ENCODE measurements around the gene PTPN21.

Gene PTPN21

DNA sequence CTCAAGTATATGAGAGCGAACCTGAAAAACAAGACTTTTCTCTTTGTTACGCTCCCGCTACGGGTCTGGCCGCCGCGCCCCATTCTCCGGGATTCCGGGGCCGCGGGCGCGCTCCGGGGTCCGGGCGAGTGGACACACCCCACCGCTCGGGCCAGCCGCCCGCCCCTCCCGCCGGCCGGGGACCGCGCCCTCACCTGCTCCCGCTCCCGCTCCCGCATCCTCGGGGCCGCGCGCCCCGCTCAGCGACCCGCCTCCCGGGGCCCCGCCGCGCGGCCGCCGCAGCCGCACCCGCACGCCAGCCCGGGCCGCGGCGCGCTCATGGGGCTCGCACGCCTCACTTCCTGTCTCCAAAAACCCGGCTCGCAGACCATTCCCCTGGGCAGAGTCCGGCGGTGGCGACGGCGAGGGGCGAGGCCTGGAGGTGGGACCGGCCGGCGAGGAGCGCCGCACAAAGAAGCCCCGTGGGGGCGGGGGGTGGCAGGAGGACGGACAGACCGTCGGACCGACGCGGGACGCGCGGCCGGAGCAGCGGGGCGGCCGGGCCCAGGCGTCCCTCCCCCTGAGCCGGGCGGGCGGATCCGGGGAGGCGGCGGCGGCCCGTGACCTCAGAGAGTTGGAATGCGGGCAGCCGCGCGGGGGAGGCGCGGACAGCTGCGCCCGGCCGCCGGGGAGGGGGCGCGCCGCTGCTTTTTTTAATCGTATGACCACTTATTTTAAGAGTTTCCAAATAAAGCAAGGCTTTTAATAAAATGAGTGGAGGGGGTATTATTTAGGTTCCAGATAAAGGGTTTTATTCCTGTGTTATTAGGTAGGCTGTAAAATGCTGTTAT is at the start of gene PTPN21:
Gene PTPN21, minus strand, starts transcription at position 551 of the 830 bp plus-strand sequence. CDS start 4,590 bp downstream, outside the sequence.
- peak in 1 of 3 experiments; percentile 14 for DNase-seq (ENCODE audit: low read depth in 3 of 3)

DNA sequence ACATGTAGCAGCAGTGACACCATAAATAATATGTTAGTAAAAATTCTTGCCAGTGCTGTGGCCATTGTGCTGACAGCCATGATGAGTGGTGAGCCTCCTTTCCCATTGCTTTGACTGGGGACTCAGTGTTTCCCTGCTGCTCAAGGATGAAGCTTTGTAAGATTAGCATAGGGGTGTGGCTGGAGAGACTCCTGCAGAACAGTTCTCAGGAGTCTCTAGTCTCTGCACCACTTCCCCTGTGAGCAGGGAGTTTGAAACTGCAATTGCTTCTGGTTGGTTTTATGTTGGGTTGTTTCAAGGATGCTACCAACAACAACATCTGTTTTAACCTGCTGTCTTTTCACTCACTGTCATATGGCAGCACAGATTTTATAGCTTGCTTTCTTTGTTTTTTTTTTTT is 49.4 kb upstream of the PTPN21 start:
- no peak for DNase-seq (ENCODE audit: low read depth in 3 of 3)

DNA sequence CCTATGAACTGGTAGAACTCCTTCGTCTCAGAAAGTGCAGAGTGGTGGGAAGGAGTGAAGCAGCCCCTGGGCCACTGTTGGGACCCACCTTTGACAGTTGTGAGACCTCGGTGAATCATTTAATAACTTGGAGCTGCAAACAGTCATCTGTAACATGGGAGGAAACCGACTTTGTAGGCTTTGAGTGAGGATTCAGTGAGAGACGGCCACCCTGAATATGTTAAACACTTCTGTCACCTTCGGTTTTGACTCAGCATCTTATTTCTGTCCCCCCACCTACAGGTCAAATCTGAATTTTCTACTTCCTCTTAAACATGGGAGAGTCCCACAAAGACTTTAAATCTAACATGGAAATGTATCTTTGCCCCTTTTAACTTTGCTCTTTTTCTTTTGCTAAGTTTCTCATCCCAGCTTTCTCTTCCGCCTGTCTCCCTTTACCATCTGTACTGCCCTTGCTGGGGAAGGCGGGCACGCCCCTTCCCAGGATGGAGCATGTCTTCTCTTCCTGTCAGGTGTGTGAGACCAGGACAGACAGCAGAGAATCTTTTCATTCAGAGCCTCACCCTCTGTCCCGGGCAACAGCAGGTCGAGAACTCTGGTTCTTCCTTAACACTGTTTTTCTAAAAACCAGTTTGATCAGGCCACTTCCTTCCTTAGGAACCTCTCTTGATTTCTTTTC is 45.1 kb upstream of the PTPN21 start:
- DNase-seq (ENCODE audit: low read depth in 3 of 3), result peak; percentile 5 to 18 (median 6)

DNA sequence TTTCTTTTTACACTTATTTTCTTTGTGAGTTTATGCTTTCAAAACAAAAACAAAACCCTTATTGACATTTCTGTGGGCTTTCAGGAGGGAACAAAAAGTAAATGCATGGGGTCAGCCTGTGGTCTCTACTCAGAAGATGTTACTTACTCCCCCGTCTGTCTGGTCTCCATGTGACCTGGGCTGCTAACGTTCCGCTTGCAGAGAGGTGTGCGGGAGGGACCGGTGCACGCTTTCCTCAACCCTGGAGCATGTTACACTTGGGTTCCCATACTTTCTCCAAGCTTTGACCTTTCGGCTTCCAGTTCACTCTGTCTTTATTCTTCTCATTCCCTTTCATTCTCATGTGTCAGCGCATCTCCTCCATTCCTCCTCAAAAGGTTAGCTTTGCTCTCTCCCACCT is 44.5 kb upstream of the PTPN21 start:
- no peak for DNase-seq (ENCODE audit: low read depth in 3 of 3)

DNA sequence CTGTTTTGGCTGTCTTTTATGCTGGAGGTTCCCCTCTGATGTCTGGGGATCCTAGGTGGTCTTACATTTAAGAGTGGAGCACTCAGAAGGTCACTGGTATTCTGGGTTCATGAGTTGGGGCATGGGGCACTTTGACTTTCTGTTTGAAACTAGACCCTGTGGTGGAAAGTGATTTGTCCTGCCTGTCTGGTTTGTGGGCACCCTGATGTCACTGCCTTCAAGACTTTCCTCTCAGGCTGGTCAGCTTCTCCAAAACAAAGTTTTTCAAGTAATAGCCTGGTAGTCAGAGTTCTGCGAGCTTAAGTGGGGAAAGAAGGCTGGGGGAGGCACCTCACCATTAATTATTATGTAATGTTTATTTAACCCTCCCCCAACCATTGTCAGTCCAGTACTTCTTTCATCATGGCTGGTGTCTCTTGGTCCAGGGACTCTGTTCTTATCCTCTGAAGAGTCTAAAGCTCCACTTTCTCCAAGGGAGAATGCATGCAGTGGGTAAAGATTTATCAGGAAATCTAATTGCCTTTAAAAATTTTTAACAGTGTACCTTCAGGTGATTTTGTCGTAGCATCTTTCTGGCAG is 43.4 kb upstream of the PTPN21 start:
- no peak for DNase-seq (ENCODE audit: low read depth in 3 of 3)

DNA sequence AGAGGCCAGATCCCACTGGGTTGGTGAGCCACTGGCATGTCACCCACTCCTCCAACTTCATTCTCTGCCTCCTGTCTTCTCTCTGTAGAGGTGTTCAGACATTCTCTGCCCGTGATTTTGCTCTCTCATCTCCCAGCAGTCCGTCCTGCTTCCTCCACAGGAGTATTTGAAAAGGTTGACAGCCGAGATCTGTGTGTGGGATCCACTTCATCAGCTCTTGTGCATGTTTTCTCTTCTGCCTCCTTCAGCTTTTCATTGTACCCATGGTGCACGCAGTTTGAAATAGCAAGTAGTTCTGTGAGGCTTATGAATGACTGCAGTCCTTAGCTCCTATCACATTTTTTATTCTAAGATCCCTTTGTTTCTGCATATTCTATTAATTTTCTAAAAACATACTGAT is 42.8 kb upstream of the PTPN21 start:
- no peak for DNase-seq (ENCODE audit: low read depth in 3 of 3)

DNA sequence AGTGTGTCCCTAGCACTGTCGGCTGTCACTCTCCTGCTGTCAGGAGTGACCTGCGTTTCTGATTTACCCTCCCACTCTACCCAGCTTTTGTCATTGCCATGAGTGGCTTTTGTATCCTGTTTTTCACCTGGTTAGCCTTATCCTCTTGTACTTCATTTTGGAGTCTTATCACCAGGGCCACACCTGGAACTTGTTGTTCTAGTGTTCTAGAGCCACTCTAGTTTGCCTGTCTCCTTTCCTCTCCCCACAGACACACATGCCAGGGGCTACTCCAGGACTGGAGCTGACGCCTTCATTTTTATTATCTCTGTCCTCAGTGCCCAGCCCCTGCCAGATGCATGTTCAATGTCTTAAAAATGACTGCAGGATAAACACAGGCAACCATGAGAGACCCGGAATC is 42.2 kb upstream of the PTPN21 start:
- DNase-seq (ENCODE audit: low read depth in 3 of 3), result no peak

DNA sequence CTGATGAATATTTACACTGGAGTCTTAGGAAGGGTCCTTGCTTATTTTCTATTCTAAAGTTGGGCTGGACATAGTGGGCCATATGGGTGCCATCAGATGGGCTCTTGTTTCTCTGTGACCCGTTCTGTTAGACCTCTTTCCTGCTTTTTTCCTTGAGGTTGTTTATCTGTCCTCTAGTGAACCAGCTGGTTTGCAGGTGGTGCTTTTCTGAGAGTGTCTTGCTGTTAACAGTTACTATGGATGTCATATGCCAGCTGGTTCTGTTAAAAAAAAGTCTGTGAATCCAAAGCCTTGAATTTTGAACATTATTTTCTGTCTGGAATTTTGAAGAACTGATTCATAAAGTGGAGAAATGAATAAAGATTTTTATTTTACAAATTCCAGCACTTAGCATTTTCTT is 37.2 kb upstream of the PTPN21 start:
- no peak for DNase-seq (ENCODE audit: low read depth in 3 of 3)

DNA sequence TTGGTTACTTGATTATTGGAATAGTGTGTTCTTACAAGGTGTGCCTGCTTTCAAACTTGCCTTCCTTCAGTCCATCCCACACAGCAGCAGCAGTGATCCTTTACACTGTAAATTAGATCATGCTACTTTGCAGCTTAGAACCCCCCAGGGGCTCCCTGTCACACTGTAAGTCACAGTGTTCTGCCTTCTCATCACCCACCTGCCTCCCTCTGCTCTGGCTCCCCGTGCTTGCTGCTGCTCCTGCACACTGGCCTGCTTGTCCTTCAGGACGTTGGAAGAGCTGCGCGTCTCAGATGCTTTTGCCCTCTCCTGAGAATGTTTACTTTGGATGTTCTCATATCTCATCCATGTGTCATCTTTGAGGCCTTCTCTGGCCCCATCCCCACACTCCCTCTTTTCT is 35.4 kb upstream of the PTPN21 start:
- DNase-seq (ENCODE audit: low read depth in 3 of 3), result no peak

DNA sequence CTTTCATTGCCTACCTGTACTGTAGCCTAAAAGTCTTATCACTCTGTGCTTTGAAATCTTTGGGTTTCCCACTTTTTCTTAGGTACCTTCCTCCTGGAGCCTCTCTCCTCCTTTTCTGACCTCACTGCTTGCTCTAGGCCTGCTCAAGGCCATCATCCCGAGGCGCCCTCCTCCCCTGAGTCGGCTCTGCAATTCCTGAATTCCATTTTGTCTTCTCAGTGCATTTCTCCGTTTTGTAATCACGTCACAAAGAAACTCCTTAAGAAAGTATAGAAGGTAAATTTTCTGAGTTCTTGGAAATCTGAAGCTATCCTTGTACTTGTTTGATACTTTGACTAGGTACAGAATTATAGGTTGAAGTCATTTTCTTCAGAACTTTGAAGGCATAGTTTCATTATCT is 33.3 kb upstream of the PTPN21 start:
- DNase-seq (ENCODE audit: low read depth in 3 of 3), result no peak

DNA sequence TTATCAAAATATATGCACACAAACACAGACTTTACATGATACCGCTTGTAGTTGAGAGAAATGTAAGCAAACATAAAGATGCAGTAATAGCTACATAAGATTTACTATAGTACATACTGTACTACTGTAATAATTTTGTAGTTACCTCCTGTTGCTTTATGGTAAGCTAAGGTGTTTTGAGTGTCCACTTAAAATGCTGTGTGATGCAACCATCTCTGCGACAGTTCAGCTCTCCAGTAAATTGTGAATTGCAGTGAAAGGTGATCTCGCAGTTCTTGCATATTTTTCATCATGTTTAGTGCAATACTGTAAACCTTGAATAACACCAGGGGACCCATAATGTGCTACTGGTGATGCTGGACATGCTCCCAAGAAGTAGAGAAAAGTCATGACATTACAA is 29.6 kb upstream of the PTPN21 start:
- DNase-seq (ENCODE audit: low read depth in 3 of 3), result no peak

DNA sequence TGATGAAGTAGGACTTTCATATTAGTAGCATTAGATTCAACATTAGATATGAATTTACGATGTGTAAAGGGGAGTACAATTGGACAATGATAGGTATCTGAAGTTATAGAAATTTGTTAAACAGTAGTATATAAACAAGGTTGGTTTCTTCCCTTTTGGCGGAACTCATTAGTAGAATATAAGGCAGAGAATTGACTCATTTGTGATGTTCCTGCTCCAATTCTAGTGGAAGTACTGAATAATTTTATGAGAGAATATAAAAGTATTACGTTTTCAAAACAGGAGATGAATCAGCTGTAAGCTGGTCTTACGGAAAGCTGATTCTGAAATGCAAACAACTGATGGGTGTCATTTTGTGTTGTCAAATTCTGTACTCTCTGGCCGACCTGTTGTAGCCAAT is 21.4 kb upstream of the PTPN21 start:
- no peak for DNase-seq (ENCODE audit: low read depth in 3 of 3)

DNA sequence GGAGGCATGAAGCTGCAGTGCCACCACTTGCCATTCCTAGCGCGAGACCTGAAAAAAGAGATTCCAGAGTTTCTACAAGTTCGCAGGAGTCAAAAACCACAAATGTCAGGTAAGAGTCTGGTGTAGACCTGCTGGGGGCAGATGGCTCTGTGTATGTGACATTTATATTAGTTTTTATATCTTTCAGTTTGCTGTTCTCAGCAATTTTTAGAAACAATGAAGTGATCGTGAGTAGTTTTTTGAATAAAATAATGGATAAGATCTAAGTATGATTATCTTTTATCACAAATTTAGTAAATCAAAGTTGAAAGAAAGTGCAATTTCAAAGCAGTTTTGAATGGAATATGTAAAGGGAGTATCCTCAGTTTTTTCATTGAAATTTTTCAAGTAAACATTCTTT is 17.3 kb upstream of the PTPN21 start:
- no peak for DNase-seq (ENCODE audit: low read depth in 3 of 3)

DNA sequence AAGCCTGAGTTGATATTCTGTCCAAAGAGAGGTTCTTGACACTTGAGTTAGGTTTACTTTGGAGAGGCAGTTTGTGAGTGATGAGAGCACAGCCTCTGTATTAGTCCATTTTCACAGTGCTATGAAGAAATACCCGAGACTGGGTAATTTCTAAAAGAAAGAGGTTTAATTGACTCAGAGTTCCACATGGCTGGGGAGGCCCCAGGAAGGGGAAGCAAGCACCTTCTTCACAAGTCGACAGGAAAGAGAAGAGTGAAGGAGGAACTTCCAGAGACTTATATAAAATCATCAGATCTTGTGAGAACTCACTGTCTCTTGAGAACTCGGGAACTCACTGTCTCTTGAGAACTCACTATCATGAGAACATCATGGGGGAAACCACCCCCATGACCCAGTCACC is 13.4 kb upstream of the PTPN21 start:
- DNase-seq (ENCODE audit: low read depth in 3 of 3), result no peak

DNA sequence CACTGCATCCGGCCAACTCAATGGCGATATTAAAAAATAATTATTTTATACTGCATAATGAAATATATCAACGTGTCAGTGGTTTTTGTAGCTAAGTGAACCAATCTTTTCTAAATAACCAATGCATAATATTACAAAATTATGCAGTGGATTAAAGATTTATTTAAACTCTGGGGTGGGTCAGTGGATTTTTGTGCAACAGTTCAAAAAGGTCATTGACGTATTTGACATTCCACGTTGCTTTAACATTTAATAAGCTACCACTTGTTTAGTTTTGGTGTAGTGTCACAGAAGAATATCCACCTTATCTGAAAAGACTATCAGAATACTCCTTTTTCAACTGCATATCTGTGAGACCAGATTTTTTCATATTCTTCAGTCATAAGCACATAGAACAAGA is 10.6 kb upstream of the PTPN21 start:
- DNase-seq (ENCODE audit: low read depth in 3 of 3), result no peak

DNA sequence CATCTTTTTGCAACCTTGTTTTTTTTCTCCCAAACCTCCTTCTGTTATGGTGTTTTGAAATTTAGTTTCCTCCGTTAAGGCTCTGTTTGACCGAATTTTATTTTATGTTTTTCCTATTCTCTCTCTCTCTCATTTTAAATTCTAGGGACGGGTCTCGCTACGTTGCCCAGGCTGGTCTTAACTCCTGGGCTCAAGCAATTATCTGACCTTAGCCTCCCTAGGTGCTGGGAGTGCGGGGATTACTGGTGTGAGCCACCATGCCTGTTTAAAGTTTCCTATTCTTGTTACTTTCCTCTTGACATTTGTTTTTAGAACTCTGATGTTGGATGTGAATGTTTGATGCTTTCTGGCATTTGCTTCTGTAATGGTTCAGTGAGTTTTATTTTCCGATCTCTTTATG is 9.0 kb upstream of the PTPN21 start:
- no peak for DNase-seq (ENCODE audit: low read depth in 3 of 3)

DNA sequence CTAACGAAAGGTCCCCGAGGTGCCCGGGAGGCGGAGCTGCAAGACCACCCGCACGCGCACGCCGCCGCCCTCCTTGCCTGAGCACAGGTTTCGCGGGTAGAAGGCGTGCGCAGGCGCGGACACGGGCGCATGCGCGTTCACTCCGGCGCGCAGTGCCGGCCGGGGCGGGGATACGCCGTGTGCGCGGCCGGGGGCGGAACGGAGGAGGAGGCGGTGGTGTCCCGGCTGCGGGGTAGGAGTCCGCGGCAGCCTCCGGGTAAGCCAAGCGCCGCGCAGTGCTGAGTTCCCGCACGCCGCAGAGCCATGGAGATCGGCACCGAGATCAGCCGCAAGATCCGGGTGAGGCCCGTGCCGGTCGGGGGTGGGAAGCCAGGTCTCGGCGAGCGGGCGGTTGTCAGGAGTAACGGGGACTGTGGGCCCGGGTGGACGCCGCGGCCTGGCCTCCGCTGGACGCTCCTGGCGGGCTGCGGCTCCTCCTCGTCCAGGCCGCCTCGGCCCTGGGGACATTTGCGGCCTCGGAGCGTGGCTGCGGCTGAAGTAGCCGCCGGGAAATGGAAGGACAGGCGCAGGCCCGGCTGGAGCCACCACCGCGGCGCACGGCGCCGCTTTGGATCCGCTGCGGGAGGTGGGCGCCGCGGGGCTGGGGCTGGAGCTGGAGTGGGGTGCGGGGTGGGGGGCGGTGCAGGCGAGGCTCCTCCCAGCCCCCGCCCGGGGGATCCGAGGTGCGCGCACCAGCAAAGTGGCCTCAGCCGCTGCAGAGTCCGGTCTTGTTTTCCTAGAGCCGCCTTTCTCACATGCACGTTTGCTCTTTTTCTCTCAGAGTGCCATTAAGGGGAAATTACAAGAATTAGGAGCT is 8.3 kb upstream of the PTPN21 start, which contains the start of gene ZC3H14:
Gene ZC3H14, plus strand, starts transcription at position 207 of the 856 bp plus-strand sequence. Its CDS starts 97 bp downstream, at position 304.
- peak; percentile 75 to 81 (median 80) for DNase-seq (ENCODE audit: low read depth in 3 of 3)

DNA sequence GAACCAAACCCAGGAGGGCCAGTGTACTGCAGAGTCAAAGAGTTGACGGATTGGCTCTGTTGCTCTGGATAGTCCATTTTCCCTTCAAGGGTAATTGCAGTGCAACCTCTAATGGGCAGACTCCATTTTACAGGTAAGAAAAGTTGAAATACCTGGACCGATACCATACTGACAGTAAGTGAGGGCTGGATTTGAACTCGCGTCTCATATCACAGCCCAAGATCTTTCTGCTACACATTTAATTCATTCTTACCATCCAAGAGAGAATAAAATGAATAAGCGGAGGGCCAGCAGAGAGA is 7.7 kb upstream of the PTPN21 start:
- no peak for DNase-seq (ENCODE audit: low read depth in 3 of 3)

DNA sequence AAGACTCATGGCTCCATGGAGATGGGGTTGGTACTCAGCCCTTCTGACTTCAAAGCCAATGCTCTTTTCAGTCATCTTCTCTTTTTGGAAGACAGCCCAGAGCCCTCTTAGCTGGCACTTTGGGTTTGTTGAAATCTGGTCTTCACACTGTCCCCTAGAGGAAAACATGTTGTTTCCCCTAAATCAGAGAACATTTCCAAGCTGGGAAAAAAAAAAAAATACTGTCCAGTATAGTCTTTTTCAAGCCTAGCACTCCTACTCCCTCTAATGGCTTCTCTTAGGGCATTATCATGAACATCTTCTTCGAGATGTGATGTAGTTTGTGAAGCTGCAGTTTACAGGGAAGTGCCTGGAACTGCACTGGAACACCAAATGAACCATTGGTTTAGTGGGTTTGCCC is 5.0 kb upstream of the PTPN21 start:
- DNase-seq (ENCODE audit: low read depth in 3 of 3), result no peak

DNA sequence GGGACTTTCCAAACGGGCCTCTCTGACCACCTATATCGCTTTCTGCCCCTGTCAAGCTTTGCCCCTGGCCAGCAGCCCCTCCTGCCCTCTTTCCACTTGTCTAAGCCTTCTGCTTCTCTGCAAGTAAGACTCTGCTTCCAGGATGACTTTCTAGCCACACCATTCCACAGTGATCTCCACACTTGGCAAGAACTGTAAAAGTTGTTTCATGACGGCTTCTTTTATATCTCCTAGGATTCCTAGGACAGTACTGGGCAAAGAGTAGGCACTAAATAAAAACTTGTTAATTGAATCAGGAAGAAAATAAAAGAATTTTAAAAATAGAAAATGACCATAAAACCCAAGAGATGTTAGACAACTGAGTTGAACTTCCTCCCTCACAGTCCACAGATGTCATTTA is 1.8 kb upstream of the PTPN21 start:
- no peak for DNase-seq (ENCODE audit: low read depth in 3 of 3)

DNA sequence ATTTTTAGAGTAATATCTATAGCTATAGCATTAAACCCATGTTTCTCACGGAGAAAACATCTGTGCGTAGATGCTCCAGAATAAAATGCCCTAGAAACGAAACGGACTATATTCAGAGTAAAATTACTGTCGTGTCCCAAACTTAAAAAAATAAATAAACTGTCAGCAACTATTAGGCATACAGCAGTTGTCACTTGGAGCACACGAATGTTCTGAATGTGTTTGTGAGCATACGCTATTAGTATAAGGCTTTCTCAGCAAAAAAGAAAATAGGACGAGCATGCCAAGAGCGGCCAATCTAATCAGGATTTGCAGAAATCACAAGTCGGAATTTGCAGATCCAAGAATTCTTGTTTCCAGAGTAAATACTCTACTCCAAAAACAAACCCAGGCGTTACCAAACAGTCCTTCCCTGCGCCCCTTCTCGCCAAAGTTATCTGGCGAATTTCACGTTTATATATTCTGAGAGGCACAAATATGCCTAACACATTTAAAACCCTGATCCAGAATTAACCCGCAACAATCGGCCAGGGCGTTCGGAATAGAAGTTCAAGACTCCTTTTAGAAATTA is 836 bp downstream of the PTPN21 start:
- no peak for DNase-seq (ENCODE audit: low read depth in 3 of 3)

DNA sequence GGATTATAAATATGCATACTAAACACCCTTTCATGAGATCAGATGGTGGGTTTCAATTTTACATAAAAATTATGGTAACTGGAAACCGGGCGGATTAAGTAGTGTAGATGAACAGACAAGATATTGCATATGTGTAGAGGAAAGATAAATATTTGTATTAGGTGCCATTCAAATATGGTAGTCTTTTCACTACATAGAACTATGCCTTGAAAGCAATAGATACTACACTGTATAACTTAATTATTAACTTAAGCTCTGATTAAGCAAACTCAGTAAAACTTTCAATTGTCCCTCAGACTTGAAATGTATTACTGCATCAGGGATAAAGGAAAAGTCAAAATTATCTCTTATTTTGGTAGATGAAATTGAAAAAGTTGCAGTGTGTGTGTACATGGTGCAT is 1.9 kb downstream of the PTPN21 start:
- no peak for DNase-seq (ENCODE audit: low read depth in 3 of 3)

Data from stimulated activated CD4-positive, alpha-beta T cell treated with anti-CD3 and anti-CD28 coated beads, TNF-alpha, amount 100 ng/mL, for 24 hours (primary cell).